PC-9 (cell line): ENCODE results near the gene PPM1A. TPM values are rescaled to one million over a fixed set of nuclear protein-coding genes. Genes with fewer than 3 reads are reported as not detected.

Source experiments
- BruUV-seq: library from RNA; stranded (reverse); fragments of 400-500 nt; replicated peaks from 2 replicates; lab custom pipeline; 2021; lab: Mats Ljungman, UMichigan
- CTCF ChIA-PET: fragments of 300-600 bp; sonication (Branson Sonifier 250); formaldehyde crosslinking; loops from one replicate; lab custom pipeline; 2022; ENCODE audit warnings: antibody characterized with exemption; lab: Charles Lee
- POLR2A ChIA-PET: fragments of 300-600 bp; sonication (Branson Sonifier 250); formaldehyde crosslinking; loops from one replicate; lab custom pipeline; 2022; ENCODE audit warnings: antibody characterized with exemption; ENCODE audit not compliant: unreplicated experiment; lab: Charles Lee
- DNase-seq, 2 experiments: peaks; one replicate each; pipeline versions ENCODE4 v3.0.0 to v3.0.0-alpha.2; 2015 to 2022; ENCODE audit warnings: mixed read lengths in 1 of 2
- H2AFZ ChIP-seq: fragments of 200-600 bp; sonication (generic); 2 replicates; pipeline ENCODE4 v1.8.1; 2017; ENCODE audit warnings: antibody characterized with exemption
- H3F3A ChIP-seq: fragments of 200-600 bp; sonication (generic); 2 replicates; pipeline ENCODE4 v1.8.1; 2017; ENCODE audit warnings: antibody characterized with exemption, mild to moderate bottlenecking, low read depth; ENCODE audit not compliant: insufficient read depth
- H3K27ac ChIP-seq: fragments of 200-600 bp; sonication (generic); 2 replicates; pipeline ENCODE4 v1.6.1; 2016; ENCODE audit warnings: mixed run types
- H3K27me3 ChIP-seq: fragments of 200-600 bp; sonication (generic); 2 replicates; pipeline ENCODE4 v1.6.1; 2016; ENCODE audit warnings: low read depth, mixed run types; ENCODE audit not compliant: insufficient read depth
- H3K36me3 ChIP-seq: fragments of 200-600 bp; sonication (generic); 2 replicates; pipeline ENCODE4 v1.6.1; 2016; ENCODE audit warnings: low read depth, mixed run types
- H3K4me1 ChIP-seq: fragments of 200-600 bp; sonication (generic); replicated peaks from 2 replicates; pipeline ENCODE4 v1.6.1; 2016; ENCODE audit warnings: mixed run types; ENCODE audit not compliant: insufficient read depth
- H3K4me2 ChIP-seq: fragments of 200-600 bp; sonication (generic); 2 replicates; pipeline ENCODE4 v1.6.1; 2017; ENCODE audit warnings: mixed run types
- H3K4me3 ChIP-seq: fragments of 200-600 bp; sonication (generic); 2 replicates; pipeline ENCODE4 v1.6.1; 2016; ENCODE audit warnings: mixed run types
- H3K79me2 ChIP-seq: fragments of 200-600 bp; sonication (generic); 2 replicates; pipeline ENCODE4 v1.6.1; 2017; ENCODE audit warnings: low read depth, mixed run types
- H3K9me2 ChIP-seq: fragments of 200-600 bp; sonication (generic); 2 replicates; pipeline ENCODE4 v1.8.1; 2017; ENCODE audit warnings: mild to moderate bottlenecking; ENCODE audit not compliant: insufficient read depth
- H3K9me3 ChIP-seq: fragments of 200-600 bp; sonication (generic); 2 replicates; pipeline ENCODE4 v1.8.1; 2016; ENCODE audit warnings: low read depth; ENCODE audit not compliant: insufficient read depth
- H4K20me1 ChIP-seq: fragments of 200-600 bp; sonication (generic); 2 replicates; pipeline ENCODE4 v1.8.1; 2017; ENCODE audit not compliant: insufficient read depth
- EZH2 ChIP-seq: fragments of 200-600 bp; sonication (generic); IDR thresholded peaks from 2 replicates; pipeline ENCODE4 v1.8.0; 2017; ENCODE audit warnings: antibody characterized with exemption, low read depth
- intact Hi-C: fragments of 100-400 bp; cut with micrococcal nuclease; formaldehyde crosslinking; loops from one replicate; pipeline ENCODE4 v1.10.0; 2022; ENCODE audit not compliant: unreplicated experiment
- total RNA-seq: library from RNA; stranded (reverse); gene quantifications from 2 replicates; pipeline ENCODE4 v1.2.3, GENCODE V29; 2021
- TF ChIP-seq, protein P1 (sequence below): fragments of 200-600 bp; sonication (generic); conservative IDR thresholded peaks from 2 replicates; pipeline ENCODE4 v1.6.1; 2017; ENCODE audit warnings: mixed run types, antibody characterized with exemption, mild to moderate bottlenecking, moderate library complexity

PPM1A gene
- total RNA-seq, 1 experiment from 2014 or later, result 60.9 TPM

DNA sequence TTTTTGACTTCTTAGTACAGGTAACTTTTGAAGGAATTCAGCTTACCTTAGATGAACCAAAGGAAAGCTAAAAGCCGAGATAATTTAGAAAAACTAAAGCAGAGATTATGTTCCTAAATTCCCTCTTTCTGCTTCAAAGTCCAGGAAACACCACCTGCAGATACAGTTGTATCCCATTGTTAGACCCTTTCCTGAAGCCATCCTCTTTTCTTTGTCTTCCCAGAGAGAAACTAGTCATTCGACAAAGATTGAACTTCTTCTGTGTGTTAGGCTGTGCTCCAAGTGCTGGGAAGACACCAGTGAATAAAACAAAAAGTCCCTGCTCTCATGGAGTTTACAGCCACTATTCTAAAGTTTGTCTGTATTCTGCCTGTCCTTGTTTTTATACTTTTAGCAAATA is 29.3 kb downstream of the PPM1A start:
- no TSS peak for BruUV-seq
- intact Hi-C loops, result no loop called here
- H3K79me2 ChIP-seq, result peaks cover 70% of the 10 kb centered on the region
- no peak overlapping the region for H3K4me3 ChIP-seq
- no peaks in the 10 kb centered on the region for H3K27me3 ChIP-seq
- H3K9me2 ChIP-seq, result peaks cover 4% of the 10 kb centered on the region; the same call in 1 of the 2 replicates
- peaks cover 20% of the 10 kb centered on the region; the same call in 1 of the 2 replicates for H4K20me1 ChIP-seq
- no peaks in the 10 kb centered on the region for H3K9me3 ChIP-seq
- TF ChIP-seq, protein P1, sequence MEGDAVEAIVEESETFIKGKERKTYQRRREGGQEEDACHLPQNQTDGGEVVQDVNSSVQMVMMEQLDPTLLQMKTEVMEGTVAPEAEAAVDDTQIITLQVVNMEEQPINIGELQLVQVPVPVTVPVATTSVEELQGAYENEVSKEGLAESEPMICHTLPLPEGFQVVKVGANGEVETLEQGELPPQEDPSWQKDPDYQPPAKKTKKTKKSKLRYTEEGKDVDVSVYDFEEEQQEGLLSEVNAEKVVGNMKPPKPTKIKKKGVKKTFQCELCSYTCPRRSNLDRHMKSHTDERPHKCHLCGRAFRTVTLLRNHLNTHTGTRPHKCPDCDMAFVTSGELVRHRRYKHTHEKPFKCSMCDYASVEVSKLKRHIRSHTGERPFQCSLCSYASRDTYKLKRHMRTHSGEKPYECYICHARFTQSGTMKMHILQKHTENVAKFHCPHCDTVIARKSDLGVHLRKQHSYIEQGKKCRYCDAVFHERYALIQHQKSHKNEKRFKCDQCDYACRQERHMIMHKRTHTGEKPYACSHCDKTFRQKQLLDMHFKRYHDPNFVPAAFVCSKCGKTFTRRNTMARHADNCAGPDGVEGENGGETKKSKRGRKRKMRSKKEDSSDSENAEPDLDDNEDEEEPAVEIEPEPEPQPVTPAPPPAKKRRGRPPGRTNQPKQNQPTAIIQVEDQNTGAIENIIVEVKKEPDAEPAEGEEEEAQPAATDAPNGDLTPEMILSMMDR, result no peak
- TF ChIP-seq EZH2, result no peak
- no peak overlapping the region for H2AFZ ChIP-seq
- ChIA-PET POLR2A (no interaction called here), CTCF (no interaction called here)
- H3K4me1 ChIP-seq, result peaks cover 12% of the 10 kb centered on the region; the same call in 1 of the 2 replicates
- no peaks in the 10 kb centered on the region for H3F3A ChIP-seq
- H3K27ac ChIP-seq, result no peak overlapping the region
- H3K36me3 ChIP-seq, result no peaks in the 10 kb centered on the region
- no peak overlapping the region for H3K4me2 ChIP-seq
- no peak for DNase-seq

DNA sequence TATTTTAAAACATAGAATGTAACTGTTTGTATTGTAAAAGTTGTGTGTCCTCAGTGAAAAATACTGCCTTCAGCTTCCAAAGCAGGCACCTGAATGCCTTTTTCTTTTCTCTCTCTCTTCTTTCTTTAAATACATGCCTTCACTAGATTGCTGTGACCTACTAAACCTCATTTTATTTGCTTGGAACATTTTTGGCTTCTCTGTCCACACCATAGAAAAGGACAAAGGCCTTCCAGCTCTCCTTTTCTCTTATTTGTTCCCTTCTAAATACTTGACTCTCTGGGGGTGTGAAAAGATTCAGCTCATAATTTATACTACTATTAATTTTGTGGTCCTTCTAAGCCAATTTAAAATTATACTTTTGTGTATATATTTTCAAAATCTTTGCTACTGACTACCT is 38.4 kb downstream of the PPM1A start:
- Histone ChIP-seq H3K9me2 (no peaks in the 10 kb centered on the region), H3K36me3 (peaks cover 19% of the 10 kb centered on the region)
- CTCF ChIA-PET, result interaction anchor here (1.1 kb wide), 1 partner anchor 19 kb away, joined by 6 read pairs; no protein-coding TSS in a partner anchor

DNA sequence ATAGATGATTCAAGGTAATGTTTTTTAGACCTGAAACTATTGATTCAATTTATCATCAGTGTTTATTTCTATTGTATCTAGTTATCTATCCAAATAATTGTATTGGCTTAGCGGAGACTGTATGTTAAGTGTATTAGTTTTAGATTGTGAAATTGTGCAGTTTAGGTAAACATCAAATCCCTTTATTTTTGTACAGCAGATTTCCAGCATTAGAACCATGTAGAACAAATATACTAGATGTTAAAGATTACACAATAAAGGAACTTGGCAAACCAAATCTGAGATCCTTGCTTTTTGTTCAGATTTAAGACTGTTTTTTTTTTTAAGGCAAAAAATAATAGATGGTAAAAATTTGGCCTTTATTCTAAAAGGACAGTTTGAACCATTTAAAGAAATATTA is 39.3 kb downstream of the PPM1A start:
- intact Hi-C loops, result no loop called here
- TF ChIP-seq, protein P1, result no peak
- TF ChIP-seq EZH2, result no peak
- Histone ChIP-seq H3K27me3 (no peaks in the 10 kb centered on the region), H2AFZ (no peak overlapping the region), H3F3A (no peaks in the 10 kb centered on the region; the same call in 1 of the 2 replicates), H3K4me1 (no peaks in the 10 kb centered on the region), H3K79me2 (no peaks in the 10 kb centered on the region), H3K4me2 (no peak overlapping the region), H3K9me2 (no peaks in the 10 kb centered on the region), H4K20me1 (peaks cover 5% of the 10 kb centered on the region; the same call in 1 of the 2 replicates), H3K27ac (no peak overlapping the region), H3K9me3 (no peaks in the 10 kb centered on the region), H3K4me3 (no peak overlapping the region), H3K36me3 (peaks cover 27% of the 10 kb centered on the region)
- ChIA-PET CTCF (interaction anchor here (1.1 kb wide), 1 partner anchor 20 kb away, joined by 6 read pairs; no protein-coding TSS in a partner anchor), POLR2A (no interaction called here)
- BruUV-seq, result no TSS peak
- DNase-seq, result no peak

More for the DNA sequence above, 38.4 kb downstream of the PPM1A start:
- Histone ChIP-seq H3K27ac (no peak overlapping the region), H4K20me1 (peaks cover 5% of the 10 kb centered on the region; the same call in 1 of the 2 replicates), H3K79me2 (no peaks in the 10 kb centered on the region), H3K9me3 (no peaks in the 10 kb centered on the region), H3K27me3 (no peaks in the 10 kb centered on the region), H3K4me2 (no peak overlapping the region), H3F3A (no peaks in the 10 kb centered on the region; the same call in 1 of the 2 replicates), H3K4me3 (no peak overlapping the region), H3K4me1 (no peaks in the 10 kb centered on the region), H2AFZ (no peak overlapping the region)
- intact Hi-C loops, result no loop called here
- no peak for DNase-seq
- no TSS peak for BruUV-seq
- POLR2A ChIA-PET, result interaction anchor here (0.5 to 0.8 kb wide), 2 partner anchors 38 to 46 kb away, joined by 3 to 4 read pairs; partner anchors contain the start of gene PPM1A
- TF ChIP-seq, protein P1, result no peak
- TF ChIP-seq EZH2, result no peak
